Measurements from ENCODE around the gene DUSP15. TPM values are rescaled to one million over a fixed set of nuclear protein-coding genes. Genes with fewer than 3 reads are reported as not detected.
"Not testable (repeated sequence)": the region's sequence is repeated elsewhere in the genome, so short reads cannot be mapped to it uniquely, and the experiment has no call there.

Gene DUSP15
- total and polyA plus RNA-seq, 8 donors, result 0.45 to 4.7 (median 2.9) TPM; not detected in 3

GRCh38 chr20:31818376-31818908 is 51.9 kb downstream of the DUSP15 start:
- 66 to 91% (median 84%) methylated on average over 7 to 8 of the region's 8 CpGs for WGBS, 5 donors
- TF ChIP-seq POLR2AphosphoS5 (IDR thresholded peaks at IDR 0.05), result no peak
- TF ChIP-seq POLR2A (IDR thresholded peaks at IDR 0.05), result no peak
- no peak for TF ChIP-seq EP300 (IDR thresholded peaks at IDR 0.05)
- no peak for TF ChIP-seq CTCF (IDR thresholded peaks at IDR 0.05)
- Histone ChIP-seq H3K27ac (no peak overlapping the region), H3K4me3 (no peak overlapping the region), H3K36me3 (no peaks in the 10 kb centered on the region), H3K27me3 (peaks cover 0 to 4% (median 3%) of the 10 kb centered on the region in 3 donors), H3K4me1 (peaks cover 0 to 11% (median 10%) of the 10 kb centered on the region in 4 donors), H3K9me3 (no peaks in the 10 kb centered on the region)
- intact Hi-C loops (cut with DNase I; ENCODE audit: low total_unique reads), result no loop called here
- no peak for DNase-seq

DNA sequence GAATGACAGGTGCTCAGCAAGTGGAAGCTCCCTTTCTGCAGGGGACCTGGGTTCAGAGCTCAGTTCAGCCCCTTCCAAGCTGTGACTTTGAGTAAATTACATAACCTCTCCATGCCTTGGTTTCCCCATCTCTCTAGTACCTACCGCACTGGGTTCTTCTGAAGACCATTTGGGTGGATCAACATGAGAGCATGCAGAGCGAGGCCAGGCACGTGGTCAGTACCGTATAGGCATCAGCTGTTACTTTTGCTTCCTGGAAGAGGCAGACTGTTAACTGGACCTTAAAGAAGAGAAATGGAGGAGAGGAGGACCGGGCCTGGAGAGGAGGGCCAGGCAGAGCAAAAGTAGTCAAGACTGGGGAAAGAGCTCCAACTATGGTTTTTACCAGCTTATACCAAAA is 52.9 kb downstream of the DUSP15 start:
- peaks cover 0 to 3% (median 2%) of the 10 kb centered on the region in 4 donors for H3K4me1 ChIP-seq
- DNase-seq, result no peak
- WGBS, 5 donors, result 84 to 91% (median 90%) methylated on average over 5 of the region's 5 CpGs

GRCh38 chr20:31816221-31816620 is 54.1 kb downstream of the DUSP15 start:
- Histone ChIP-seq H3K9me3 (no peaks in the 10 kb centered on the region), H3K4me1 (no peaks in the 10 kb centered on the region), H3K27me3 (peaks cover 0 to 4% (median 3%) of the 10 kb centered on the region in 3 donors), H3K36me3 (no peaks in the 10 kb centered on the region), H3K4me3 (no peak overlapping the region), H3K27ac (no peak overlapping the region)
- intact Hi-C loops (cut with DNase I; ENCODE audit: low total_unique reads), result no loop called here
- 89 to 96% (median 92%) methylated on average over 5 of the region's 5 CpGs for WGBS, 5 donors
- TF ChIP-seq POLR2AphosphoS5 (IDR thresholded peaks at IDR 0.05), result no peak
- TF ChIP-seq CTCF (IDR thresholded peaks at IDR 0.05), result no peak
- no peak for TF ChIP-seq EP300 (IDR thresholded peaks at IDR 0.05)
- no peak for TF ChIP-seq POLR2A (IDR thresholded peaks at IDR 0.05)
- no peak for DNase-seq

More for the DNA sequence above, 52.9 kb downstream of the DUSP15 start:
- no peak for TF ChIP-seq EP300 (IDR thresholded peaks at IDR 0.05)
- no peak for TF ChIP-seq POLR2AphosphoS5 (IDR thresholded peaks at IDR 0.05)
- TF ChIP-seq POLR2A (IDR thresholded peaks at IDR 0.05), result no peak
- no peak for TF ChIP-seq CTCF (IDR thresholded peaks at IDR 0.05)
- Histone ChIP-seq H3K27ac (no peak overlapping the region), H3K36me3 (no peaks in the 10 kb centered on the region), H3K9me3 (no peaks in the 10 kb centered on the region), H3K4me3 (no peak overlapping the region), H3K27me3 (peaks cover 0 to 4% (median 3%) of the 10 kb centered on the region in 3 donors)
- intact Hi-C loops (cut with DNase I; ENCODE audit: low total_unique reads), result no loop called here

- DNase-seq, result no peak
- no peaks in the 10 kb centered on the region for H3K36me3 ChIP-seq
- TF ChIP-seq EP300 (IDR thresholded peaks at IDR 0.05) (no peak), POLR2A (IDR thresholded peaks at IDR 0.05) (no peak), POLR2AphosphoS5 (IDR thresholded peaks at IDR 0.05) (no peak), CTCF (IDR thresholded peaks at IDR 0.05) (no peak)
- no peaks in the 10 kb centered on the region for H3K4me1 ChIP-seq
- no peaks in the 10 kb centered on the region for H3K9me3 ChIP-seq
- WGBS, 5 donors, result 45 to 57% (median 49%) methylated on average over 6 to 9 of the region's 9 CpGs
- H3K27ac ChIP-seq, result no peak overlapping the region
- no peak overlapping the region for H3K4me3 ChIP-seq
- H3K27me3 ChIP-seq, result peaks cover 0 to 4% (median 3%) of the 10 kb centered on the region in 3 donors
- intact Hi-C loops (cut with DNase I; ENCODE audit: low total_unique reads), result no loop called here
Measured at GRCh38 chr20:31815408-31816188, 54.7 kb downstream of the DUSP15 start.

DNA sequence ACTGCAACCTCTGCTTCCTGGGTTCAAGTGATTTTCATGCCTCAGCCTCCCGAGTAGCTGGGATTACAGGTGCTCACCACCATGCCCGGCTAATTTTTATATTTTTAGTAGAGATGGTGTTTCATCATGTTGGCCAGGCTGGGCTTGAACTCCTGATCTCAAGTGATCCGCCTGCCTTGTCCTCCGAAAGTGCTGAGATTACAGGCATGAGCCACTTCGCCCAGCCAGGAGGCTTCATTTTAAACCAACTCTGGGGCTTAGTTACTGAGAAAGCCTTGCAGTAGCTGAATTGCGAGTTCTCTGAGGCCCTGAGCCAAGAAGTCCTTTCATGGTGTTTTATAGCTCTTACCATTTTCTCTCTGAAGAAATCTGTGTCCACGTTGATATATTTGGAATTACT is 56.2 kb downstream of the DUSP15 start:
- H3K4me1 ChIP-seq; H3K27me3 ChIP-seq; H3K36me3 ChIP-seq; H3K27ac ChIP-seq; H3K9me3 ChIP-seq; H3K4me3 ChIP-seq; DNase-seq; intact Hi-C loops (cut with DNase I; ENCODE audit: low total_unique reads): not testable (repeated sequence)
- 76 to 89% (median 85%) methylated on average over 7 of the region's 7 CpGs for WGBS, 5 donors
